Heart left ventricle (tissue), 13 donors: ENCODE data around the gene WRAP73.

Experiments
- POLR2A ChIP-seq, 2 donors: fragments of 450-650 bp; IDR thresholded peaks; one replicate each; pipeline ENCODE4 v1.6.1; 2017; ENCODE audit warnings: antibody characterized with exemption in 2 of 2, mild to moderate bottlenecking in 2 of 2, moderate library complexity in 2 of 2
- TF ChIP-seq, protein P1 (sequence below), 12 donors: fragments of 200-600 bp; sonication (generic) in 4 of 12; IDR thresholded peaks; one replicate each; pipeline versions ENCODE4 v1.5.0 to v1.8.0; 2018 to 2022; ENCODE audit warnings: antibody characterized with exemption in 12 of 12, mild to moderate bottlenecking in 5 of 12
- donor health status: ischemic (EF 13 %, LVEDD 7.1; RV severe dilation, severe dysfunction).
- donor health status: DM: no; HTN: yes; CAD: no.
- donor health status: DM: no; HTN: no; CAD: no.
- donor health status: ischemic (EF 25% LVEDD 6.9; RV normal size, moderate dysfunction).
- donor health status: ischemic (EF 25% LVEDD 5.7; RV mildly dilated, moderate dysfunction).
- donor health status: ischemic (EF 35%, LVEDD 5.7; RV mildly dilated, moderate dysfunction).
- donor health status: nonischemic (EF 11% LVEDD 7.7; RV severe dilation, severe dysfunction).
- donor health status: DM: yes; HTN: yes; CAD: no.
- donor health status: PGD.
- donor health status: ischemic (EF 29% LVEDD 5.4; RV normal size, mild dysfunction).
- donor health status: nonischemic (EF 23%, LVEDD 6.1; RV moderate dilation, normal function).

DNA sequence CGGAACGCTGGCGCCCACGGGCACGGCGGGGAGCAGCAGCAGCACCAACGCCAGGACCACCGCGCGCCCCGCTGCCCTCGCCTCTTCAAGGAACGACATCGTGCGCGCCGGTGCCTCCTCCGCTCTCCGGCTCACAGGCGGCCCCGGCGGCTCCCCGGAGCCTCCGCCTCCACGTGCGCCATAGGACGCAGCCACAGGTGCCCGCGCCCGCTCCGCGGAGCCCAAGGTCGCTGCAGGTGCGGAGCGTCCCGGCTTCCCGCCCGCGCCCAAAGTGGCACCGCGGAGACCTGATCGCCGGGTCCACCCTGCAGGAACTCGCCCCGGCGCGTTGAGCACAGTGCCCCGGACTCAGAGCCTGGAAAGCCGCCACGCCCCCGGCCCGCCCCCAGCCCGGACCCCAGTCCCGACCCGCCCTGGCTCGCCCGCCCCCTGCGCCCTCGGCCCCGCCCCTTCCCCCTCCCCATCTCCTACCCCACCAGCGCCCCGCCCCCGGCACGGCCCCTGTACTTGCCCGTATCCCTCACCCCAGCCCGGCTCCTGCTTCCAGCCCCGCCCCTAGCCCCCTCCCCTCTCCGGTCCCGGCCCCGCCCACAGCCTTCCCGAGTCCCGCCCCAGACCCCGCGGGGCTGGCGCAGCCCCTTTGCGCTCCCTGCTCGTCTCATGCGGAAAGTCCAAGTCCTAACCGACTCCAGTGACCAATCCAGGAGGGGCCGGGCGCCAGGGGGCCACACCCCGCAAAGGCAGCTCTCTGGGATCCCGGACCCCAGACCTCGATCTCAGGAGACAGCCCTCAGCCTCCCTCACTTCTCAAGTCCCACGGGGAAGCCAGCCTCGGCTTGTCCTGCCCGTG, 38.5 kb downstream of the WRAP73 start, which contains the start of gene MEGF6:
- TF ChIP-seq, protein P1, sequence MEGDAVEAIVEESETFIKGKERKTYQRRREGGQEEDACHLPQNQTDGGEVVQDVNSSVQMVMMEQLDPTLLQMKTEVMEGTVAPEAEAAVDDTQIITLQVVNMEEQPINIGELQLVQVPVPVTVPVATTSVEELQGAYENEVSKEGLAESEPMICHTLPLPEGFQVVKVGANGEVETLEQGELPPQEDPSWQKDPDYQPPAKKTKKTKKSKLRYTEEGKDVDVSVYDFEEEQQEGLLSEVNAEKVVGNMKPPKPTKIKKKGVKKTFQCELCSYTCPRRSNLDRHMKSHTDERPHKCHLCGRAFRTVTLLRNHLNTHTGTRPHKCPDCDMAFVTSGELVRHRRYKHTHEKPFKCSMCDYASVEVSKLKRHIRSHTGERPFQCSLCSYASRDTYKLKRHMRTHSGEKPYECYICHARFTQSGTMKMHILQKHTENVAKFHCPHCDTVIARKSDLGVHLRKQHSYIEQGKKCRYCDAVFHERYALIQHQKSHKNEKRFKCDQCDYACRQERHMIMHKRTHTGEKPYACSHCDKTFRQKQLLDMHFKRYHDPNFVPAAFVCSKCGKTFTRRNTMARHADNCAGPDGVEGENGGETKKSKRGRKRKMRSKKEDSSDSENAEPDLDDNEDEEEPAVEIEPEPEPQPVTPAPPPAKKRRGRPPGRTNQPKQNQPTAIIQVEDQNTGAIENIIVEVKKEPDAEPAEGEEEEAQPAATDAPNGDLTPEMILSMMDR (IDR thresholded peaks at IDR 0.05) = no peak
- no peak for TF ChIP-seq POLR2A (IDR thresholded peaks at IDR 0.05)
